ENCODE measurements around the gene CNST. TPM values are rescaled to one million over a fixed set of nuclear protein-coding genes. Genes with fewer than 3 reads are reported as not detected.

Gene CNST
- total RNA-seq, 1 experiment from 2014 or later: 19.8 TPM

DNA sequence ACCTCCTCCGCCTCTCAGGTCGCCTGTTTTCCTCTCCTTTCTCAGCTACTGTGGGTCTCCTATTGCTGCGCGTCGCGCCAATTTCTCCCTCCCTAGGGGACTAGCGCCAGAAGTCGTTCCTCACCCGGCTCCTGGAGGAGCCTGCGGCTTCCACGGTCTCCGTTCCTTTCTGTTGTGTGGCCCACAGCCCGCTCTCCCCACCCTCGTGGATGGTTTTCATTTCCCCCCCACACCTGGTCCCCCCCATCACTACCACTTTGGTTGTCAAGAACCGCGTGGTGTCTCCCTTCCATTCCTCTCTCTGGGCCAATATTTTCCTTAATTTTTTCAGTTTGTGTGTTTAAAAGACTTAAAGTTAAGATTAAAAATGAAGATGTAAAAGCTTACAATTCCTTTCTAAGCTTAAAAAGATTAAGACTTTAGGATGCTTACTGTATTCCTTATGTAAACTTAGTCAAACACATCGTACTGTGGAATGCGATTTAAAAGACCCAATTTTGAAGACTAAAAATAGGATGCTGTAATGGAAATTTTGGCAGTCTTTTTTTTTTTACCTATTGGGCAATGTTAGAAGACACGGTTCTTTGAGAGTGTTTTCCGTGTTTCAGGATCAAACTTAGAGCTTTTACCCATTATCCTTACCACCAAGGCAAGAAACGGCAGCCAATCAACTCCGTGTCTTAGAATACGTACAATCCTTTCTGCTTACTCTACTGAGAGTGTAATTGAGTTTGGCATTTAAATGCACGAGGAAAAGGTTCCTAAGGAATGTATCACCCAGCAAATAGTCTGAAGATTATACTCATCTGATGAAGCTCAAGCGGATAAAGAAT is 773 bp downstream of the CNST start:
- Histone ChIP-seq H4K8ac (replicated peaks; ENCODE audit: insufficient read length, low read depth, low read length) (no peak overlapping the region), H2BK12ac (ENCODE audit: insufficient read length, low read depth, low read length) (no peak overlapping the region), H2AK5ac (ENCODE audit: insufficient read length, low read length) (no peak overlapping the region), H3T11ph (ENCODE audit: low read length) (no peak overlapping the region), H3K23ac (ENCODE audit: insufficient read length, low read depth, low read length) (no peak overlapping the region), H2BK20ac (ENCODE audit: low read depth, low read length, poor library complexity, severe bottlenecking) (no peak overlapping the region), H2BK15ac (ENCODE audit: low read depth, low read length) (no peak overlapping the region), H4K5ac (ENCODE audit: insufficient read length, low read depth, low read length) (no peak overlapping the region), H3K23me2 (ENCODE audit: insufficient read length, low read depth, low read length, poor library complexity, severe bottlenecking) (peaks cover 7% of the 10 kb centered on the region), H4K20me1 (ENCODE audit: control insufficient read depth, insufficient read depth, insufficient read length) (no peaks in the 10 kb centered on the region), H2BK120ac (ENCODE audit: low read depth, low read length, poor library complexity, severe bottlenecking) (no peak overlapping the region), H3K14ac (ENCODE audit: insufficient read depth, low read length) (0 out of 2 replicates have a peak overlapping the region, but pooled peaks have one; percentile 14), H3K9ac (ENCODE audit: extremely low read depth, insufficient read length, low read length) (peak overlapping the region; percentile 41), H3K4ac (ENCODE audit: low read depth, low read length) (no peak overlapping the region), H3K79me1 (ENCODE audit: insufficient read depth, low read depth, low read length, poor library complexity, severe bottlenecking) (peaks cover 4% of the 10 kb centered on the region), H3K4me1 (ENCODE audit: insufficient read depth, low read length) (no peaks in the 10 kb centered on the region; the same call in 1 of the 2 replicates), H3K27me3 (ENCODE audit: insufficient read depth, low read length) (no peaks in the 10 kb centered on the region), H3K4me2 (ENCODE audit: insufficient read depth, insufficient read length, low read length) (peak overlapping the region; percentile 58), H2AFZ (ENCODE audit: low read length) (no peak overlapping the region), H3K79me2 (ENCODE audit: insufficient read depth, low read length) (peaks cover 14% of the 10 kb centered on the region; the same call in 1 of the 2 replicates), H3K9me3 (ENCODE audit: control insufficient read depth, low read depth, low read length) (no peaks in the 10 kb centered on the region), H3K56ac (ENCODE audit: insufficient read length, low read depth, low read length) (no peak overlapping the region), H4K91ac (ENCODE audit: insufficient read length, low read depth, low read length) (no peak overlapping the region), H3K27ac (ENCODE audit: insufficient read length, low read depth, low read length) (no peak overlapping the region), H2BK5ac (ENCODE audit: insufficient read length, low read length) (no peak overlapping the region), H3K18ac (ENCODE audit: insufficient read length, low read depth, low read length) (no peak overlapping the region)
- DNase-seq: no peak
- TF ChIP-seq, protein P1, sequence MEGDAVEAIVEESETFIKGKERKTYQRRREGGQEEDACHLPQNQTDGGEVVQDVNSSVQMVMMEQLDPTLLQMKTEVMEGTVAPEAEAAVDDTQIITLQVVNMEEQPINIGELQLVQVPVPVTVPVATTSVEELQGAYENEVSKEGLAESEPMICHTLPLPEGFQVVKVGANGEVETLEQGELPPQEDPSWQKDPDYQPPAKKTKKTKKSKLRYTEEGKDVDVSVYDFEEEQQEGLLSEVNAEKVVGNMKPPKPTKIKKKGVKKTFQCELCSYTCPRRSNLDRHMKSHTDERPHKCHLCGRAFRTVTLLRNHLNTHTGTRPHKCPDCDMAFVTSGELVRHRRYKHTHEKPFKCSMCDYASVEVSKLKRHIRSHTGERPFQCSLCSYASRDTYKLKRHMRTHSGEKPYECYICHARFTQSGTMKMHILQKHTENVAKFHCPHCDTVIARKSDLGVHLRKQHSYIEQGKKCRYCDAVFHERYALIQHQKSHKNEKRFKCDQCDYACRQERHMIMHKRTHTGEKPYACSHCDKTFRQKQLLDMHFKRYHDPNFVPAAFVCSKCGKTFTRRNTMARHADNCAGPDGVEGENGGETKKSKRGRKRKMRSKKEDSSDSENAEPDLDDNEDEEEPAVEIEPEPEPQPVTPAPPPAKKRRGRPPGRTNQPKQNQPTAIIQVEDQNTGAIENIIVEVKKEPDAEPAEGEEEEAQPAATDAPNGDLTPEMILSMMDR (conservative IDR thresholded peaks at IDR 0.05): no peak
- no CpG with 5 or more reads among the region's 25 CpGs for WGBS (ENCODE audit: extremely low coverage, insufficient read length, low lambda C conversion rate)
- Mint-ChIP-seq H3K9me3 (0 out of 5 replicates have a peak, but pooled peaks cover 0 to 2% of the 10 kb centered on the region in 2 experiments), H3K36me3 (ENCODE audit: insufficient read depth in 1 of 3, low read depth in 3 of 3) (peaks cover 2 to 22% (median 12%) of the 10 kb centered on the region in 3 experiments), H3K27ac (peak overlapping the region; percentile 95 to 97 (median 96); a peak in 6 of 7 replicates), H3K4me1 (peaks cover 13 to 14% of the 10 kb centered on the region in 2 experiments), H3K4me3 (peak overlapping the region; percentile 97 to 98), H3K27me3 (ENCODE audit: low read depth) (no peaks in the 10 kb centered on the region)
